ENCODE data around the gene LIX1L. TPM values are rescaled to one million over a fixed set of nuclear protein-coding genes. Genes with fewer than 3 reads are reported as not detected.

LIX1L gene
- total and polyA plus RNA-seq, 2 of the 13 experiments (the other 11 are each of a cell fraction or from before 2014, with no cell fraction given) = 8.1 to 24.9 TPM

- BruUV-seq (replicated peaks) = no TSS peak
- Histone ChIP-seq H3K4me2 (ENCODE audit: low read depth, low read length) (no peak overlapping the region), H3K9ac (ENCODE audit: insufficient read depth, low read depth, low read length) (no peak overlapping the region), H2AFZ (ENCODE audit: low read length) (no peak overlapping the region), H3K9me3 (ENCODE audit: low read length) (no peaks in the 10 kb centered on the region), H3K27ac (ENCODE audit: extremely low read length, insufficient read depth, low read length) (no peak overlapping the region), H3K36me3 (replicated peaks in 1 of 2; ENCODE audit: control insufficient read depth in 1 of 2, insufficient read depth in 2 of 2, low read length in 2 of 2) (no peaks in the 10 kb centered on the region), H3K4me3 (replicated peaks in 1 of 3; ENCODE audit: insufficient read depth in 1 of 3, low read depth in 2 of 3, low read length in 3 of 3) (no peak overlapping the region), H4K20me1 (ENCODE audit: insufficient read depth, low read length) (no peaks in the 10 kb centered on the region), H3K27me3 (ENCODE audit: control insufficient read depth in 1 of 2, insufficient read depth in 2 of 2, low read length in 2 of 2) (no peaks in the 10 kb centered on the region), H3K79me2 (ENCODE audit: insufficient read depth, low read length) (no peaks in the 10 kb centered on the region), H3K4me1 (ENCODE audit: insufficient read depth, low read length) (peaks cover 49% of the 10 kb centered on the region)
- intact Hi-C loops (cut with micrococcal nuclease; ENCODE audit: unreplicated experiment) = loop anchor here (5.0 kb wide), 1 partner anchor 83 kb away; no protein-coding TSS in a partner anchor
- ATAC-seq (no peak), FAIRE-seq (no peak), DNase-seq (ENCODE audit: low spot score) (no peak)
- CTCF ChIA-PET (ENCODE audit: low intra/inter-chr PET ratio, low total read pairs) = no interaction called here
- POLR2A ChIA-PET = interaction anchor here (1.0 kb wide), 1 partner anchor 11 kb away, joined by 3 read pairs; the partner anchor contains the start of genes ANKRD34A and POLR3GL
- in situ Hi-C loops (cut with HindIII; ENCODE audit: extremely low pct_ligation_motif_present, low pct_unique_long_range_greater_than_20kb) = loop anchor here (5.0 kb wide), 1 partner anchor 37 kb away; no protein-coding TSS in a partner anchor
- TF ChIP-seq ZGPAT (CRISPR knock-in tag; IDR thresholded peaks at IDR 0.05) (no peak), AKNA (CRISPR knock-in tag; IDR thresholded peaks at IDR 0.05; ENCODE audit: borderline replicate concordance) (no peak), ZNF235 (CRISPR knock-in tag; IDR thresholded peaks at IDR 0.05; ENCODE audit: borderline replicate concordance) (no peak), FOXP4 (CRISPR knock-in tag; IDR thresholded peaks at IDR 0.05) (no peak), YY1 (IDR thresholded peaks at IDR 0.05; ENCODE audit: insufficient read depth, insufficient replicate concordance, low read depth, low read length) (no peak), ZC3H13 (CRISPR knock-in tag; IDR thresholded peaks at IDR 0.05) (no peak), RXRB (CRISPR knock-in tag; IDR thresholded peaks at IDR 0.05; ENCODE audit: borderline replicate concordance) (no peak), ZKSCAN1 (IDR thresholded peaks at IDR 0.05; ENCODE audit: low read length) (no peak), RBM22 (optimal IDR thresholded peaks at IDR 0.05; ENCODE audit: low read length) (no peak), CHCHD3 (CRISPR knock-in tag; IDR thresholded peaks at IDR 0.05) (no peak), GATA4 (IDR thresholded peaks at IDR 0.05; ENCODE audit: borderline replicate concordance, low read depth) (no peak)
- 94% methylated on average over 2 of the region's 4 CpGs for WGBS (ENCODE audit: low lambda C conversion rate)
These were observed 17.4 kb upstream of the LIX1L start for GRCh38 chr1:145975216-145975615.

Data from HepG2 (cell line).